Measurements from ENCODE around the gene SMARCA2. TPM values are rescaled to one million over a fixed set of nuclear protein-coding genes. Genes with fewer than 3 reads are reported as not detected.

The SMARCA2 gene
- polyA plus RNA-seq, 2 of the 4 experiments (the other 2 are of a cell fraction) = 28.7 to 33.0 TPM

GRCh38 chr9:2214707-2215106 is 199.6 kb downstream of the SMARCA2 start:
- no peak overlapping the region for H3K4me2 ChIP-seq
- no peaks in the 10 kb centered on the region for H3K4me1 ChIP-seq
- DNase-seq (ENCODE audit: low read depth in 1 of 2, low spot score in 1 of 2) (no peak), ATAC-seq (no peak), FAIRE-seq (no peak)
- ChIA-PET CTCF (no interaction called here), POLR2A (no interaction called here)
- no peaks in the 10 kb centered on the region for H3K9me3 ChIP-seq
- no peak overlapping the region for H3K4me3 ChIP-seq
- WGBS (ENCODE audit: missing lambda C conversion rate) = 70% methylated on average over 5 of the region's 5 CpGs
- H3K27ac ChIP-seq = no peak overlapping the region
- TF ChIP-seq EP300 (IDR thresholded peaks at IDR 0.05) = no peak
- TF ChIP-seq HOXB13 (CRISPR knock-in tag; IDR thresholded peaks at IDR 0.05; ENCODE audit: low read depth) = no peak
- no peak for TF ChIP-seq TP53 (CRISPR knock-in tag; IDR thresholded peaks at IDR 0.05)
- no peak for TF ChIP-seq HDAC2 (IDR thresholded peaks at IDR 0.05)
- no peak for TF ChIP-seq ESRRA (IDR thresholded peaks at IDR 0.05; ENCODE audit: borderline replicate concordance, low read length)
- TF ChIP-seq ZNF302 (CRISPR knock-in tag; IDR thresholded peaks at IDR 0.05) = no peak
- TF ChIP-seq MAZ (IDR thresholded peaks at IDR 0.05; ENCODE audit: borderline replicate concordance, low read depth, low read length) = no peak
- no peak for TF ChIP-seq E2F6 (IDR thresholded peaks at IDR 0.05; ENCODE audit: borderline replicate concordance, low read depth)

GRCh38 chr9:2215921-2216441 is 200.8 kb downstream of the SMARCA2 start:
- H3K4me1 ChIP-seq = no peaks in the 10 kb centered on the region
- WGBS (ENCODE audit: missing lambda C conversion rate) = 80% methylated on average over 8 of the region's 8 CpGs
- CTCF ChIA-PET = no interaction called here
- no peak overlapping the region for H3K27ac ChIP-seq
- no peak overlapping the region for H3K4me2 ChIP-seq
- FAIRE-seq = no peak
- no peak for DNase-seq (ENCODE audit: low read depth in 1 of 2, low spot score in 1 of 2)
- peaks cover 3% of the 10 kb centered on the region; the same call in 2 of the 3 replicates for H3K9me3 ChIP-seq
- TF ChIP-seq EP300 (IDR thresholded peaks at IDR 0.05) (no peak), ZNF302 (CRISPR knock-in tag; IDR thresholded peaks at IDR 0.05) (no peak), MAZ (IDR thresholded peaks at IDR 0.05; ENCODE audit: borderline replicate concordance, low read depth, low read length) (no peak), TFCP2L1 (CRISPR knock-in tag; IDR thresholded peaks at IDR 0.05) (no peak), USF2 (IDR thresholded peaks at IDR 0.05) (no peak), RFX5 (IDR thresholded peaks at IDR 0.05) (no peak), POLR2AphosphoS2 (conservative IDR thresholded peaks at IDR 0.05; ENCODE audit: low read length) (no peak), MAX (IDR thresholded peaks at IDR 0.05) (no peak), POLR2A (IDR thresholded peaks at IDR 0.05; ENCODE audit: low read length) (no peak)
- no peak overlapping the region for H3K4me3 ChIP-seq
- POLR2A ChIA-PET = no interaction called here
- ATAC-seq = no peak

- no peak overlapping the region for H3K4me3 ChIP-seq
- H3K4me1 ChIP-seq = no peaks in the 10 kb centered on the region
- FAIRE-seq (no peak), ATAC-seq (no peak), DNase-seq (ENCODE audit: low read depth in 1 of 2, low spot score in 1 of 2) (no peak)
- ChIA-PET POLR2A (no interaction called here), CTCF (no interaction called here)
- H3K9me3 ChIP-seq = peaks cover 3% of the 10 kb centered on the region; the same call in 2 of the 3 replicates
- WGBS (ENCODE audit: missing lambda C conversion rate) = 15% methylated on average over 2 of the region's 2 CpGs
- H3K4me2 ChIP-seq = no peak overlapping the region
- no peak overlapping the region for H3K27ac ChIP-seq
- no peak for TF ChIP-seq KDM5A (IDR thresholded peaks at IDR 0.05)
- no peak for TF ChIP-seq NR3C1 (IDR thresholded peaks at IDR 0.05)
- no peak for TF ChIP-seq MAZ (IDR thresholded peaks at IDR 0.05; ENCODE audit: borderline replicate concordance, low read depth, low read length)
- no peak for TF ChIP-seq FOSL2 (IDR thresholded peaks at IDR 0.05)
- no peak for TF ChIP-seq FOSL2 (CRISPR knock-in tag; IDR thresholded peaks at IDR 0.05)
- TF ChIP-seq ESRRA (IDR thresholded peaks at IDR 0.05; ENCODE audit: borderline replicate concordance, low read length) = no peak
- TF ChIP-seq CBX2 (IDR thresholded peaks at IDR 0.05; ENCODE audit: borderline replicate concordance, low read depth) = no peak
- no peak for TF ChIP-seq HMGXB4 (CRISPR knock-in tag; IDR thresholded peaks at IDR 0.05; ENCODE audit: borderline replicate concordance)
- TF ChIP-seq TP53 (CRISPR knock-in tag; IDR thresholded peaks at IDR 0.05) = no peak
- no peak for TF ChIP-seq HES2 (IDR thresholded peaks at IDR 0.05)
- TF ChIP-seq TFCP2L1 (CRISPR knock-in tag; IDR thresholded peaks at IDR 0.05) = no peak
- no peak for TF ChIP-seq MAFK (IDR thresholded peaks at IDR 0.05; ENCODE audit: partially characterized antibody)
- TF ChIP-seq RAD21 (conservative IDR thresholded peaks at IDR 0.05 in 1 of 2, IDR thresholded peaks at IDR 0.05 in 1 of 2) = no peak
- no peak for TF ChIP-seq MYC (IDR thresholded peaks at IDR 0.05; ENCODE audit: borderline replicate concordance, low read length)
- TF ChIP-seq GATA3 (IDR thresholded peaks at IDR 0.05; ENCODE audit: borderline replicate concordance) = no peak
- no peak for TF ChIP-seq CHD2 (IDR thresholded peaks at IDR 0.05; ENCODE audit: low read length, partially characterized antibody)
- TF ChIP-seq CHD4 (IDR thresholded peaks at IDR 0.05; ENCODE audit: borderline replicate concordance) = no peak
- no peak for TF ChIP-seq FOSB (CRISPR knock-in tag; IDR thresholded peaks at IDR 0.05)
- TF ChIP-seq HOXA7 (CRISPR knock-in tag; IDR thresholded peaks at IDR 0.05) = no peak
- no peak for TF ChIP-seq SMC3 (IDR thresholded peaks at IDR 0.05)
These were observed 201.4 kb downstream of the SMARCA2 start for GRCh38 chr9:2216591-2216990.

Measured in A549 (cell line).